ENCODE data around the gene APBB1IP. TPM values are rescaled to one million over a fixed set of nuclear protein-coding genes. Genes with fewer than 3 reads are reported as not detected.

Gene APBB1IP
- total and polyA plus RNA-seq, 2 donors (not counting 1 experiment from before 2014, with no cell fraction given), result 60.1 to 97.0 TPM

DNA sequence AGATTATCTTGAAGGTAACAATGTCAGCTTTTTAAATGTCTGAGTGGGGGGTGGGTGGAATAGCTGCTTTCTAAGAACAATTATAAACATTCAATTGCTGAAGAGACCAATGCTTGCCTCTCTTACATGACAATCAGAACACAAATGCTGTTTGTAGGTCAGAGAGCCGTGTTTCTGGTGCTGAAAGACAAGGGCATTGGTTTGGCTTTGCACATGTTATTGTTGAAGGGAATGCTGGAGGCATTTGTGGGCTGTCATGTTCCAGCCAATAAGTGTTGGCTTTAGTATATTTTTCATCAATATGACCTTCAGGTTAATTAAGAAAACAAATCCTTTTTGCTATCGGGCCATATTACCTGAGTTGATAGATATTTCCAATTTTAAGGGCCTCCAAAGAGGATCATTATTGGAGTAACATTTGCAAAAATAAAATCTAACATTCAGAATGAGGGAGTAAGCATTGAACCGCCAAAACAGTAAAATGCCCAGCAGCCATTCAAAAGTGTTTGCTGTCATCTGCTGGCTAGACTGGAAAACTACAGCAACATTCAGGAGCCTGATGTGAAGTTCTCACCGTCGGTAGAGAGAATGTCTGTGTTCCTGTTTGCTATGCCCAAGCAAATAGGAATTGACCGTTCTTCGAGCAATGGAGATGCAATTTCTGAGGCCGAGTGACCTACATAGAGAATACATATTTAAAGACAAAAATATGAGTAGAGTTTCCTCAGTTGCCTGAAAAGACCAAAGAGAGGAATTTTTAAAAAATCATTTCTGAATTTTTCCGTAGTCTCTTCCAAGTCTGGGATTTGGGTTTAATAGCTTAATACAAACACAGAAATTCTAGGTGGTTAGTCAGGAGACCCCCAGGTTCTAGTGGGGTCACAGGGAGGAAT is 118.9 kb downstream of the APBB1IP start:
- no peak overlapping the region for H3K9ac ChIP-seq (ENCODE audit: low read length)
- H3K36me3 ChIP-seq (replicated peaks in 1 of 2; ENCODE audit: control extremely low read depth in 1 of 2, control insufficient read depth in 1 of 2, extremely low read depth in 1 of 2, insufficient read depth in 2 of 2, low read length in 1 of 2), result peaks cover 4 to 84% of the 10 kb centered on the region in 2 experiments
- intact Hi-C loops (cut with micrococcal nuclease), result loop anchor here (1.0 kb wide), 1 partner anchor 222 kb away; no protein-coding TSS in a partner anchor
- Mint-ChIP-seq H3K27ac (peak overlapping the region; percentile 46), H3K9me3 (ENCODE audit: insufficient read depth) (no peaks in the 10 kb centered on the region), H3K4me3 (no peak overlapping the region), H3K4me1 (no peaks in the 10 kb centered on the region), H3K27me3 (no peaks in the 10 kb centered on the region)
- H2AFZ ChIP-seq (ENCODE audit: insufficient read depth, low read depth, low read length, poor library complexity, severe bottlenecking), result no peak overlapping the region
- H3K79me2 ChIP-seq (ENCODE audit: control insufficient read depth, insufficient read depth, low read length), result peaks cover 5% of the 10 kb centered on the region
- TF ChIP-seq, protein P1, sequence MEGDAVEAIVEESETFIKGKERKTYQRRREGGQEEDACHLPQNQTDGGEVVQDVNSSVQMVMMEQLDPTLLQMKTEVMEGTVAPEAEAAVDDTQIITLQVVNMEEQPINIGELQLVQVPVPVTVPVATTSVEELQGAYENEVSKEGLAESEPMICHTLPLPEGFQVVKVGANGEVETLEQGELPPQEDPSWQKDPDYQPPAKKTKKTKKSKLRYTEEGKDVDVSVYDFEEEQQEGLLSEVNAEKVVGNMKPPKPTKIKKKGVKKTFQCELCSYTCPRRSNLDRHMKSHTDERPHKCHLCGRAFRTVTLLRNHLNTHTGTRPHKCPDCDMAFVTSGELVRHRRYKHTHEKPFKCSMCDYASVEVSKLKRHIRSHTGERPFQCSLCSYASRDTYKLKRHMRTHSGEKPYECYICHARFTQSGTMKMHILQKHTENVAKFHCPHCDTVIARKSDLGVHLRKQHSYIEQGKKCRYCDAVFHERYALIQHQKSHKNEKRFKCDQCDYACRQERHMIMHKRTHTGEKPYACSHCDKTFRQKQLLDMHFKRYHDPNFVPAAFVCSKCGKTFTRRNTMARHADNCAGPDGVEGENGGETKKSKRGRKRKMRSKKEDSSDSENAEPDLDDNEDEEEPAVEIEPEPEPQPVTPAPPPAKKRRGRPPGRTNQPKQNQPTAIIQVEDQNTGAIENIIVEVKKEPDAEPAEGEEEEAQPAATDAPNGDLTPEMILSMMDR (IDR thresholded peaks at IDR 0.05), result peak; percentile 94
- no peak for TF ChIP-seq EZH2 (IDR thresholded peaks at IDR 0.05; ENCODE audit: borderline replicate concordance, insufficient read depth, low read depth, low read length, poor library complexity, severe bottlenecking)
- peak; percentile 36 for ATAC-seq (ENCODE audit: low read depth)
- POLR2A ChIA-PET, result interaction anchor here (0.6 kb wide), 1 partner anchor 51 kb away, joined by 5 read pairs; no protein-coding TSS in a partner anchor
- peak overlapping the region in 1 of 2 donors; percentile 1 for H3K27ac ChIP-seq (ENCODE audit: low read length in 2 of 2)
- DNase-seq, result peak; percentile 55
- no peaks in the 10 kb centered on the region for H3K4me1 ChIP-seq (ENCODE audit: control insufficient read depth in 2 of 2, insufficient read depth in 2 of 2, low read length in 2 of 2)
- H3K4me2 ChIP-seq (replicated peaks; ENCODE audit: low read depth, low read length, poor library complexity, severe bottlenecking), result no peak overlapping the region
- CTCF ChIA-PET, result interaction anchor here (0.6 to 7.4 kb wide), 14 partner anchors 8 to 681 kb away, joined by 3 to 144 read pairs (median 4); no protein-coding TSS in a partner anchor
- 27% methylated on average over 3 of the region's 9 CpGs for WGBS (ENCODE audit: insufficient coverage)
- no peaks in the 10 kb centered on the region for H4K20me1 ChIP-seq (ENCODE audit: control insufficient read depth, insufficient read depth, low read length, poor library complexity, severe bottlenecking)
- H3K4me3 ChIP-seq (ENCODE audit: control extremely low read depth in 1 of 5, extremely low read depth in 1 of 5, insufficient read depth in 1 of 5, low read depth in 2 of 5, low read length in 4 of 5), result no peak overlapping the region
- no peaks in the 10 kb centered on the region for H3K27me3 ChIP-seq (replicated peaks in 1 of 4; ENCODE audit: control extremely low read depth in 1 of 4, control insufficient read depth in 3 of 4, insufficient read depth in 4 of 4, low read length in 3 of 4)
- H3K9me3 ChIP-seq (ENCODE audit: control extremely low read depth in 1 of 3, control insufficient read depth in 2 of 3, insufficient read depth in 1 of 3, low read length in 2 of 3), result no peaks in the 10 kb centered on the region

DNA sequence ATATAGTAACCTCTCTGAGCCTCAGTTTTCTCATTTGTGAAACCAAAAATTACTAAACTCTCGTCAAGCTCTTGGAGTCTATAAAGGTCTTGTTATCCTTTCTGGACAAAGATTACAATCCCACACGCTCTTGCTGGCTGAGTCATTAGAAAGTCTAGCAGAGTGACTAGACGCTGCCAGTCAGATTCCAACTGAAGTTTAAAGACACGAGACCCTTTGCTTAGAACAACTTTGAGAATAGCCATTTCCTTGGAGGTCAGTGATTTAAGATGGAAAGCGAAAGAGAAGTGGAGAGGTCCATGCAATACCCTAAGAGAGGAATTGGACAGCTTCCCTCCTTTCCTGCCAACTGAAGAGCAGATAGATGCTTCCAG is 119.5 kb downstream of the APBB1IP start:
- no peak overlapping the region for H3K4me2 ChIP-seq (replicated peaks; ENCODE audit: low read depth, low read length, poor library complexity, severe bottlenecking)
- peaks cover 8 to 84% of the 10 kb centered on the region in 2 experiments for H3K36me3 ChIP-seq (replicated peaks in 1 of 2; ENCODE audit: control extremely low read depth in 1 of 2, control insufficient read depth in 1 of 2, extremely low read depth in 1 of 2, insufficient read depth in 2 of 2, low read length in 1 of 2)
- H3K9me3 ChIP-seq (ENCODE audit: control extremely low read depth in 1 of 3, control insufficient read depth in 2 of 3, insufficient read depth in 1 of 3, low read length in 2 of 3), result no peaks in the 10 kb centered on the region
- no peaks in the 10 kb centered on the region for H3K4me1 ChIP-seq (ENCODE audit: control insufficient read depth in 2 of 2, insufficient read depth in 2 of 2, low read length in 2 of 2)
- no peaks in the 10 kb centered on the region for H3K9me3 Mint-ChIP-seq (ENCODE audit: insufficient read depth)
- H3K79me2 ChIP-seq (ENCODE audit: control insufficient read depth, insufficient read depth, low read length), result peaks cover 7% of the 10 kb centered on the region
- no peaks in the 10 kb centered on the region for H4K20me1 ChIP-seq (ENCODE audit: control insufficient read depth, insufficient read depth, low read length, poor library complexity, severe bottlenecking)
- H3K4me3 Mint-ChIP-seq, result no peak overlapping the region
- 98% methylated on average over 5 of the region's 5 CpGs for WGBS (ENCODE audit: insufficient coverage)
- TF ChIP-seq, protein P1 (IDR thresholded peaks at IDR 0.05), result no peak
- TF ChIP-seq EZH2 (IDR thresholded peaks at IDR 0.05; ENCODE audit: borderline replicate concordance, insufficient read depth, low read depth, low read length, poor library complexity, severe bottlenecking), result no peak
- no peaks in the 10 kb centered on the region for H3K27me3 Mint-ChIP-seq
- no peaks in the 10 kb centered on the region for H3K4me1 Mint-ChIP-seq
- POLR2A ChIA-PET, result no interaction called here
- DNase-seq (no peak), ATAC-seq (ENCODE audit: low read depth) (no peak)
- intact Hi-C loops (cut with micrococcal nuclease), result loop anchor here (1.0 kb wide), 1 partner anchor 222 kb away; no protein-coding TSS in a partner anchor
- no peaks in the 10 kb centered on the region for H3K27me3 ChIP-seq (replicated peaks in 1 of 4; ENCODE audit: control extremely low read depth in 1 of 4, control insufficient read depth in 3 of 4, insufficient read depth in 4 of 4, low read length in 3 of 4)
- CTCF ChIA-PET, result interaction anchor here (0.6 to 7.4 kb wide), 9 partner anchors 10 to 682 kb away, joined by 3 to 144 read pairs (median 3); no protein-coding TSS in a partner anchor
- no peak overlapping the region for H3K9ac ChIP-seq (ENCODE audit: low read length)
- H3K4me3 ChIP-seq (ENCODE audit: control extremely low read depth in 1 of 5, extremely low read depth in 1 of 5, insufficient read depth in 1 of 5, low read depth in 2 of 5, low read length in 4 of 5), result no peak overlapping the region
- peak overlapping the region; percentile 32 for H3K27ac Mint-ChIP-seq
- no peak overlapping the region for H2AFZ ChIP-seq (ENCODE audit: insufficient read depth, low read depth, low read length, poor library complexity, severe bottlenecking)
- H3K27ac ChIP-seq (ENCODE audit: low read length in 2 of 2), result no peak overlapping the region

Measured in B cell (primary cell).